Heart left ventricle (tissue), 13 donors: Measurements from ENCODE around the gene ABHD10.

Experiments
- POLR2A ChIP-seq, 2 donors: fragments of 450-650 bp; IDR thresholded peaks; one replicate each; pipeline ENCODE4 v1.6.1; 2017; ENCODE audit warnings: antibody characterized with exemption in 2 of 2, mild to moderate bottlenecking in 2 of 2, moderate library complexity in 2 of 2
- TF ChIP-seq, protein P1 (sequence below), 12 donors: fragments of 200-600 bp; sonication (generic) in 4 of 12; IDR thresholded peaks; one replicate each; pipeline versions ENCODE4 v1.5.0 to v1.8.0; 2018 to 2022; ENCODE audit warnings: antibody characterized with exemption in 12 of 12, mild to moderate bottlenecking in 5 of 12
- donor health status: ischemic (EF 13 %, LVEDD 7.1; RV severe dilation, severe dysfunction).
- donor health status: DM: no; HTN: yes; CAD: no.
- donor health status: DM: no; HTN: no; CAD: no.
- donor health status: ischemic (EF 25% LVEDD 6.9; RV normal size, moderate dysfunction).
- donor health status: ischemic (EF 25% LVEDD 5.7; RV mildly dilated, moderate dysfunction).
- donor health status: ischemic (EF 35%, LVEDD 5.7; RV mildly dilated, moderate dysfunction).
- donor health status: nonischemic (EF 11% LVEDD 7.7; RV severe dilation, severe dysfunction).
- donor health status: DM: yes; HTN: yes; CAD: no.
- donor health status: PGD.
- donor health status: ischemic (EF 29% LVEDD 5.4; RV normal size, mild dysfunction).
- donor health status: nonischemic (EF 23%, LVEDD 6.1; RV moderate dilation, normal function).

DNA sequence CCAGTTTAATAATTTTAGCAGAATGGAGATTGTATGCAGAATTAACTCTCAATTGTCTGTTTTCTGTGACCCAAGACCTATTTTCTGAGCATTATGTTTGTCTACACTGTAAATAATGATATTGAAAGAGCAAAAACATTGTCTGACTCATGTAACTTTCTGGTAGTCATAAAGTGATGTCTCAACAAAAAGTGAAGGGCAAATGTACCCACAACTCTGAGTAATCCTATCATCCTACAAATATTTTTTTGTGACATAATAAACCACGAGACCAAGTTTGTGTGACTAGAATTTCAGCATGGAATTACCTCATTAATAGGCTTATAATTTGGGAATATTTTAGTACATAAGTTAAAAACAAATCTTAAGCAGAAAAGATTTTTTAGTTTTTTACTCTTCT lies 15.4 kb upstream of the ABHD10 start:
- TF ChIP-seq POLR2A (IDR thresholded peaks at IDR 0.05), result no peak
- TF ChIP-seq, protein P1, sequence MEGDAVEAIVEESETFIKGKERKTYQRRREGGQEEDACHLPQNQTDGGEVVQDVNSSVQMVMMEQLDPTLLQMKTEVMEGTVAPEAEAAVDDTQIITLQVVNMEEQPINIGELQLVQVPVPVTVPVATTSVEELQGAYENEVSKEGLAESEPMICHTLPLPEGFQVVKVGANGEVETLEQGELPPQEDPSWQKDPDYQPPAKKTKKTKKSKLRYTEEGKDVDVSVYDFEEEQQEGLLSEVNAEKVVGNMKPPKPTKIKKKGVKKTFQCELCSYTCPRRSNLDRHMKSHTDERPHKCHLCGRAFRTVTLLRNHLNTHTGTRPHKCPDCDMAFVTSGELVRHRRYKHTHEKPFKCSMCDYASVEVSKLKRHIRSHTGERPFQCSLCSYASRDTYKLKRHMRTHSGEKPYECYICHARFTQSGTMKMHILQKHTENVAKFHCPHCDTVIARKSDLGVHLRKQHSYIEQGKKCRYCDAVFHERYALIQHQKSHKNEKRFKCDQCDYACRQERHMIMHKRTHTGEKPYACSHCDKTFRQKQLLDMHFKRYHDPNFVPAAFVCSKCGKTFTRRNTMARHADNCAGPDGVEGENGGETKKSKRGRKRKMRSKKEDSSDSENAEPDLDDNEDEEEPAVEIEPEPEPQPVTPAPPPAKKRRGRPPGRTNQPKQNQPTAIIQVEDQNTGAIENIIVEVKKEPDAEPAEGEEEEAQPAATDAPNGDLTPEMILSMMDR (IDR thresholded peaks at IDR 0.05), result no peak
